Measurements from ENCODE around the gene ZNF567. TPM values are rescaled to one million over a fixed set of nuclear protein-coding genes. Genes with fewer than 3 reads are reported as not detected.

ZNF567 gene
- total RNA-seq, 1 donor from 2014 or later: 3.7 TPM

- TF ChIP-seq CTCF (IDR thresholded peaks at IDR 0.05): no peak
- intact Hi-C loops (cut with DNase I): loop anchor here (5.0 kb wide), 2 partner anchors 141 to 184 kb away; partner anchors contain the start of genes ZNF260 and ZNF345
- Histone ChIP-seq H3K36me3 (peaks cover 14 to 46% of the 10 kb centered on the region in 2 donors), H3K4me3 (no peak overlapping the region), H3K27me3 (no peaks in the 10 kb centered on the region), H3K9me3 (peaks cover 0 to 74% of the 10 kb centered on the region in 2 donors), H3K4me1 (peaks cover 0 to 3% of the 10 kb centered on the region in 2 donors), H3K27ac (no peak overlapping the region)
- no peak for DNase-seq (ENCODE audit: low spot score in 2 of 2)
Measured at GRCh38 chr19:36668646-36669045, 18.8 kb upstream of the ZNF567 start.

- Histone ChIP-seq H3K9me3 (peaks cover 29 to 95% of the 10 kb centered on the region in 2 donors), H3K27me3 (no peaks in the 10 kb centered on the region), H3K4me3 (no peak overlapping the region), H3K36me3 (peaks cover 10 to 46% of the 10 kb centered on the region in 2 donors), H3K4me1 (no peaks in the 10 kb centered on the region), H3K27ac (no peak overlapping the region)
- intact Hi-C loops (cut with DNase I): no loop called here
- TF ChIP-seq CTCF (IDR thresholded peaks at IDR 0.05): no peak
- no peak for DNase-seq (ENCODE audit: low spot score in 2 of 2)
Measured at GRCh38 chr19:36672368-36672767, 15.0 kb upstream of the ZNF567 start.

- intact Hi-C loops (cut with DNase I): no loop called here
- DNase-seq (ENCODE audit: low spot score in 2 of 2): no peak
- H3K9me3 ChIP-seq: peaks cover 43 to 99% of the 10 kb centered on the region in 2 donors
- no peak overlapping the region for H3K27ac ChIP-seq
- no peak for TF ChIP-seq CTCF (IDR thresholded peaks at IDR 0.05)
- H3K4me1 ChIP-seq: no peaks in the 10 kb centered on the region
- H3K4me3 ChIP-seq: no peak overlapping the region
- H3K36me3 ChIP-seq: peaks cover 27 to 60% of the 10 kb centered on the region in 2 donors
- H3K27me3 ChIP-seq: no peaks in the 10 kb centered on the region
Measured at GRCh38 chr19:36674201-36674600, 13.2 kb upstream of the ZNF567 start.

GRCh38 chr19:36679455-36679854 lies 8.0 kb upstream of the ZNF567 start:
- Histone ChIP-seq H3K9me3 (peaks cover 49 to 86% of the 10 kb centered on the region in 2 donors), H3K4me1 (no peaks in the 10 kb centered on the region), H3K27me3 (no peaks in the 10 kb centered on the region), H3K36me3 (peaks cover 27 to 53% of the 10 kb centered on the region in 2 donors), H3K27ac (no peak overlapping the region), H3K4me3 (no peak overlapping the region)
- TF ChIP-seq CTCF (IDR thresholded peaks at IDR 0.05): no peak
- intact Hi-C loops (cut with DNase I): no loop called here
- DNase-seq (ENCODE audit: low spot score in 2 of 2): no peak

- intact Hi-C loops (cut with DNase I): loop anchor here (2.0 to 10.0 kb wide), 6 partner anchors 86 to 906 kb away; partner anchors contain the start of genes ZNF345, ZNF529, ZNF540 and ZNF569
- H3K27ac ChIP-seq: no peak overlapping the region
- peak overlapping the region in 1 of 2 donors; percentile 68 for H3K4me3 ChIP-seq
- H3K4me1 ChIP-seq: peaks cover 0 to 6% of the 10 kb centered on the region in 2 donors
- TF ChIP-seq CTCF (IDR thresholded peaks at IDR 0.05): no peak
- H3K27me3 ChIP-seq: no peaks in the 10 kb centered on the region
- DNase-seq (ENCODE audit: low spot score in 2 of 2): no peak
- H3K36me3 ChIP-seq: peaks cover 14 to 36% of the 10 kb centered on the region in 2 donors
- H3K9me3 ChIP-seq: peaks cover 2 to 40% of the 10 kb centered on the region in 2 donors
Measured at GRCh38 chr19:36685835-36686234, 1.6 kb upstream of the ZNF567 start.

All from ascending aorta (tissue), 2 donors.